HG03520 (cell line): Measurements from ENCODE around the gene SYTL3.
A peak's percentile ranks its signal among the peaks of the same experiment; 100 is the strongest.
"Not testable (repeated sequence)": the region's sequence is repeated elsewhere in the genome, so short reads cannot be mapped to it uniquely, and the experiment has no call there.

Experiments used
- ATAC-seq: cut with Tn5 transposase; IDR thresholded peaks from one replicate; pipeline ENCODE4 v1.9.1; 2021; ENCODE audit warnings: mild to moderate bottlenecking, moderate library complexity; ENCODE audit not compliant: unreplicated experiment

SYTL3 gene

GRCh38 chr6:158786645-158787304 is 136.9 kb downstream of the SYTL3 start:
- ATAC-seq, result no peak

DNA sequence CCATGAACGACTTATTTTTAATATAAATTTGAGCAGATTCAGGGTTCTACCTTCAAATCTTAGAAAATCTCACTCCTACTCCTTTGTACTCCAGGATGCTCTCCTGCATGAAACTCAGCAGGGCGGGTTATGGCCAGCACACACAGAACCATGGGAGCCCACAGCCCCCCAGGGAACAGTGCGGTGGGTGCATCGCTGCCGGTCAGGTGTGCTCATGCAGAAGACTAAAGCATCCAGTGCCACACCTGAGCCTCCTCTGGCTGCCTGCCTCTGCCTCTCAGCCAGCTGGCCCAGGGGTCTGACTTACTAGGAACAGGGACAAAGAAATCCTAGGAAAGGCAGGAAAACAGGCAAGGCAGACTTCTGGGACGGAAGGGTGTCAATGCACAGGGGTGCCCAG is 137.5 kb downstream of the SYTL3 start:
- ATAC-seq, result no peak

DNA sequence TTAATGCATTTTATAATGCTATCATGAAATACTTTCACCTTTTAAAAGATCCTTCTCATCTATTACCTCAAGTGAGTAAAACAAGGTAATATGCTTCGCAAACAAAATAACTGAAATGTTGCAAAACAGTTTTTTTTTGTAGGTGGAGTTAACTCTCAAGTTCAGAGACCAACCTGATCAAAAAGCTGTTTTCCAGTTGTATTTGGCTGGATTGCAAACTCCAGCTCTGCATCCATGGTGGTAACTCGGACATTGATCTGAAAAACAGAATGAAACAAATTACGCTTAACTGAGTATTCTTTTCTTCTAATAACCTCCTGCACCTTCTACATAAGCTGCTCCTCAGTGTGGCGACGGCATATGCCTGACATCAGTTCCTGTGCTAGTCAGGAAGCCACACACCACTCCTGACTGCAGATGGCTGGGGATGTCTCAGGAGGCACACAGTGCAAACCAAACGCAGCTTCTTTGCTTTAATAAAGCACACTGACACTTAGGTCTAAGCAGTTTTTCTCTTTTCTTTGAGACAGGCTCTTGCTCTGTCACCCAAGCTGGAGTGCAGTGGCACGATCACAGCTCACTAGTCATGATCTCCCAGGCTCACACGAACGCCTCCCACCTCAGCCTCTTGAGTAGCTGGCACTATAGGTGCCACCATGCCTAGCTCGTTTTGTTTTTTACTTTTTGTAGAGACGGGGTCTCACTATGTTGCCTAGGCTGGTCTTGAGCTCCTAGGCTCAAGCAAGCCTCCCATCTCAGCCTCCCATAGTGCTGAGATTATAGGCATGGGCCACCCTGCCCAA is 139.5 kb downstream of the SYTL3 start:
- no peak for ATAC-seq

DNA sequence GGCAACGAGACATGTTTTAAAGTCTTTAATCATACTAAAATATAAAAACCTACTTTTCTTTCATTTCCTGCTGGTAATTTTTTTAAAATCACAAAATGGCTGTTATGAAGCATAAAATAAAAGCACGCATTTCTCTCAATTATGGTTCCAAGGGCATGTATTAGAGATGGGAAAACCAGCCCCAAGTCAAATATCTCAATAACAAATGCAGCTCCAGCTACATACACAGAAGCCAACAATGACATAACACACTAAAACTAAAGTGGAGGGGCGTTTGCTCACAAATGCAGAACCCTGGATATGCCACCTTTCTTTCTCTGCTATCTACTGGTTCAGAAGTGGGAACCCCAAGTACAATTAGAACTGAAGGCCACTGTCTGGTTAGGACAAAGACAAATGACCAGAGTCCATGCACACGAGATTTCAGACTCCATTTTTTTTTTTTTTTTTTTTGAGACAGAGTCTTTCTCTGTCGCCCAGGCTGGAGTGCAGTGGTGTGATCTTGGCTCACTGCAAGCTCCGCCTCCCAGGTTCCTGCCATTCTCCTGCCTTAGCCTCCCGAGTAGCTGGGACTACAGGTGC is 141.5 kb downstream of the SYTL3 start:
- no peak for ATAC-seq

GRCh38 chr6:158792505-158792904 is 142.7 kb downstream of the SYTL3 start:
- ATAC-seq, result not testable (repeated sequence)

DNA sequence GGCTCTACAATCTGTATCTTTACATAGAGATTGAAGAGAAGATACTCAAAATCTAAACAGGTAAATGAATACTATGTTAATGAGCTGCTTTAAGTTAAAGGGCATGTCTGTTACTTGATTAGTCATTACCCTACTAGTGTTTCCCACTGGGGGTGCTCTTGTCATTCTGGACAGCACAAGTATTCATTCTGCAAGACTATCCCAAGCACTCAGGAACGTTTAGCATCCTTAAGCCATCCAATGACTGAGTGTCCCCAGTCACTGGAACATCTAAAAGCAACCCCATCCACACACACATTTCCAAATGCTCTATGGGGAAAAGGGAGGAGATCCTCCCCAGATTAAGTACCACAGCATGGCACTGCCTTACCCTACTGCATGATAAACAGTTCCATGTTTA is 143.6 kb downstream of the SYTL3 start:
- no peak for ATAC-seq

DNA sequence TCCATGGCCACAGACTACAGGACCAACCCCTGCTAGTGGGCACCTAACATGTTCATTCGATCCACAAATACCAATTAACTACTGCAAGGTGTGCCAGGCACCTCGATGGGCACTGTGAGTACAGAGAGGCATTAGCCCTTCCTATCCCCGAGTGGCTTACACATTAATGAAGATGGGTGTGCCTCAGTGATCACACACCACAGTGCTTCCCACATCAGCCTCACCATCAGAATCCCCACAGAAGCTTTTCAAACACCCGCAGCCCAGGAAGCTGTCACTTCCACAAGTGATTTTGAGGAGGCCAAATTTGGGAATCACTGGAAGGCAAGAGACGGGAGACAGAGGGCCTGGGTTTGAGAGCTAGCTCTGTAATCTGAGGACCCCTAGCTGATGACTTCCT is 145.7 kb downstream of the SYTL3 start:
- ATAC-seq, result no peak

- no peak for ATAC-seq
These were observed 146.5 kb downstream of the SYTL3 start for GRCh38 chr6:158796353-158796752.

DNA sequence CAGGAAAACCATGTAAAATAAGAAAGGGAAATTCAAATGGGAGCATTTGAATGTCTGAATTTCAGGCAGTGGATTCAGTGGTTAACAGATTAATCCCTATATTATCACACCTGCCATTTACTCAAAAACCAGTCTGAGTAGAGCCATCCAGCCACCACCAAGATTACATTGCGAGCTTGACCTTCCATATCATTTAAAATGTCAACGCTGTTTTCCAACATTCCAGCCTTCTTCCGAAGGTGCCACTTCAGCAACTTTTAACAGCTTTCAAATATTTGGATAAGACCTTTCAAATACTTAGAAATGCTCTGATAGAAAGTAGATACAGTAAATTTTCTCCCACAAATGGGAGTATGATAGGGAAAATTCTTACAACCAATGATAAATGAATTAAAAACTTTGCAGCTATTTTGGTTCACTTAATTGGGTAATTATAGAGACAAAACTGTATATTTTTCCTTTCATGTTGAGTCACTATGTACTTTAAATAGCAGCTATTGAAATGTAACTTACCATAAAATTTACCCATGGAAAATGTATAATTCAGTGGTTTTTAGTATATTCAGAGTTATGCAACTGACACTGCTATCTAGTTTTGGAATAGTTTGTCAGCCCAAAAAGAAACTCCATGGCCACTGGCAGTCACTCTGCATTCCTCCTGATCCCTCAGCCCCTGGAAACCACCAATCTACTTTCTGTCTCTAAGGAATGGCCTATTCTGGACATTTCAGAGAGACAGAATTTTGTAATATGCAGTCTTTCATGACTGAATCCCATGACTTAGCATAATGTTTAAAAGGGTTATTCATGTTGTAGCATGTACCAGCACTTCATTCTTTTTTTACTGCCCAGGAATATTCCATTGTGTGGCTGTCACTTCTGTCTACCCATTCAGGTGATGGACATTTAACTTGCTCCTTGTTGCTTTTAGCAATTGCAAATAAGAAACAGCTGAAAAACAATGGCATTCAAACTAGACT is 147.8 kb downstream of the SYTL3 start:
- ATAC-seq, result no peak

DNA sequence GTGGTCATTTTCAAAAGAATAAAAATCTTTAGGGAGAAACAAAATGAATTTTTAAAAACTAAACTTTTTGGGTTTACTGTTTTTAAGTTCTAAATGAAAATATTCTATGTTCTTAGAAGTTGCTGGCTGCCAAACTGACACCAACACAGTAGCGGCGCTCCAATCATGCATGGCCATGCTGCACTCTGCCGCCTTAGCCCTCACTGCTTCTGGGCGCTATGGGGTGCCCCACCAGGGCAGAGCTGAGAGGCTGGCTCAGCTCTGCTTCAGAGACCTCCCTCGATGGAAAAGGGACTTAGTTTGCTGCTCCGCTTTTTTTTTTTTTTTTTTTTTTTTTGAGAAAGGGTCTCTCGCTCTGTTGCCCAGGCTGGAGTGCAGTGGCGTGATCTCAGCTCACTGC is 148.5 kb downstream of the SYTL3 start:
- no peak for ATAC-seq

DNA sequence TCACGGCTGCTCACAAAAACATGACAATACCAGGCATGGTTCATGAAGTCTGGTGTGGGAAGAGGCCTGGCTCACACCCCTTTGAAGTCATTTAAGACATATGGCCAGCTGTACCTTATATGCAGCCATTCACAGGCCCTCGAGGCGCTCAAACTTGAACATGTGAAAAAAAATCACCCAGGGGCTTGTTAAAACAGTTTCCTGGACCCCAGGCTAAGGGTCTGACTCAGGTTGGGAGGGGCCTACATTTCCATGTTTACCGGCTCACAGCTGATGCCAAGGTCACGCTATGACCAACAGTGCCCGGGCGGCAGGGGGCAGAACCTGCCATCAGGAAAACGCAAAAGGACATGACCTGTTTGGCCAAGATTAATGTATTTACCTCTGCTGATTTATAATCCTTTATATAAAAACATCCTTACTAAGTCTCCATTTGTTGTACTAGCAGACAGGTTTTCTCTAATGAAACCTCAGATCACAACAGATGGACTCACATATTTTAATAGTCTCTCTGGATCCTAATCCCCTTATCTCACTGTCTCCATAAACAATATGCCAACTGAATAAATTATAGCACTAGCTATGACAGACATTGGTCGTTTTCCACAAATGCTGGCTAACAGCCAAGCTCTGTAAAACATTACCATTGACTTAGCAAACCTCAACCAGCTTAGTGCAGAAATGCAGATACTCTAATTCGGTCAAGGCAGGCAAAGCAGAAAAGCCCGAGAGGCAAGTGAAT is 149.4 kb downstream of the SYTL3 start:
- ATAC-seq, result no peak

GRCh38 chr6:158801655-158802294 is 151.9 kb downstream of the SYTL3 start:
- no peak for ATAC-seq

DNA sequence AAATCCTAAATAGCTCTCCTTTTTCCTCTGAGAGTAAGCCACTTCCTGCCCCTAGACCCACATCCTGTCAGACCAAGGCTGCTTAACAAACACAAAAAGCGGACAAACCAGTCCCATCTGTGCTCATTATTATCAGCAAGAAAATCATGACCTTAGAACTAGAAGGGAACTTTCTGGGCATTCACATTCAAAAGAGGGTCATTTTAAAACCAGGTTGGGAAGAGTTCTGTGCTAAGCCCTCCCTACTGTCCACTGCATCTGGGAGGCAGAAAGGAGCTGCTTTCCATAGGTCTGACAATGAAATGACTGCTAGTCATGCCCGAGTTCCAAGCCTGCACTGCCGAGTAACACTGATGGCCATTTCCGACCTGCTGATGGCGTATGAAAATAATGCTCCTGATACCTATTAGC is 153.9 kb downstream of the SYTL3 start:
- peak; percentile 68 for ATAC-seq

DNA sequence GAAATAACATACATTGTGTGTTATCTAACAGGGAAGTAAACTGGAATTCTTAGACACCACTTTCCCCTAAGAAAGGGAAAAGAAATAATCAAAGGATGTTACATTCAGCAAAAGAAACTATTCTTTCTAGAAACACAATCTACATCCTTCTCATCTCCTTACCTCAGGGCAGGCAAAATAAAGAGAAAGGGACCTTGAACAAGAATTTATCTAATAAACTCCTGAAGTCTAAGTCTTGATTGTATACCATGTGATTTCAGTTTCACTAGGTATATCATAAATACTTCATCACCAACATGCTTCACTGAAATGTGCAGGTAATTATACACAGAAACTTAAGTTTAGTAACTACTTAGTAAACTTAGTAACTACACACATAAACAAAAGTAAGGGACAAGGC is 154.4 kb downstream of the SYTL3 start:
- ATAC-seq, result no peak

- no peak for ATAC-seq
These were observed 156.0 kb downstream of the SYTL3 start for GRCh38 chr6:158805698-158806377.

DNA sequence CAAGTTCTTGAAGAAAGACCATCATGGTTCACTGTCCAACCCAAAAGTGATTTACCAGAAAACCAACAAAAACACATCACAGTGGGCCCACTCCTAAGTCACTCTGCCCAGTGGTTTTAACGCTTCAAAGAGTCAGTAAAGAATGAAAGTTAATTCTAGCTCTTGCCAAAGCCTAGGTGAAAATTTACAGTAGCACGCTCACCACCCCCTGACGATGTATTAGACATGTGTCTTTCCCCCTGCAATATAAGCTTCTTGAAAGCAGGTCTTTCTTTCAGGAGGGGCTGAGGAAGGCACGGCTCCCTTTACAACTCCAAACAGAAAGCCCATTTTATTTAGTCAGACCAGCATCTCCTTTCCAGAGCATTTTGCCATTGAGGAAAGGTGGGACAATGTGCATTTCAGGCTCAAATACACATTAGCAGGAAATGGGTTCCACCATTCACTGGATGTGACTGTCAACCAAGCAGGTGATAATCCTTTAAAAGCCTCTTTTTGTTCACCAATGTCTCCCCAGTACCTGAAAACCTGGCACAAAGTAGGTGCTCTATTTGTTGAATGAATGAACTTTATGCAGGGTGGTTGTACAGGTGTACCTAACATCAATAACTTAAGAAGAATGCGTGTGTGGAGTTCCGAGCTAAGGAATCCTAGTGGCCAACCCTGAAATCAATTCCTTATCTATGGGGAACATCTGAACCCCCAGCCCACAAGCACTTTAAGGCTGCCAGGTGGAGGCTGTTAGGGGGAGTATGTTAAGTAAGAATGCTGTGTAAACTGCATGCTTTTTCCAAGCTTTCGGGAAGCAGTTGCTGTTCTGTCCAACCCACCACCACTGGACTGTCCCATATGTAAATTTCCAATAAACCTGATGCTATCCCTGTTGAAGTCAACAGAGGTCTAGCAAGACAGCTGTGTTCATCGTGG is 157.9 kb downstream of the SYTL3 start:
- no peak for ATAC-seq

GRCh38 chr6:158808442-158808833 is 158.6 kb downstream of the SYTL3 start:
- no peak for ATAC-seq
